ENCODE data around the gene SND1.

SND1 gene

GRCh38 chr7:127983804-127984332 is 331.9 kb downstream of the SND1 start:
- no peak for TF ChIP-seq CTCF (IDR thresholded peaks at IDR 0.05; ENCODE audit: low read depth, low read length, missing control alignments)
- no peak overlapping the region for H3K4me3 ChIP-seq (ENCODE audit: low read depth, low read length)
- DNase-seq (ENCODE audit: low read depth) = no peak

- DNase-seq (ENCODE audit: low read depth) = no peak
- H3K4me3 ChIP-seq (ENCODE audit: low read depth, low read length) = no peak overlapping the region
- no peak for TF ChIP-seq CTCF (IDR thresholded peaks at IDR 0.05; ENCODE audit: low read depth, low read length, missing control alignments)
Observed at GRCh38 chr7:127986581-127987521, 334.9 kb downstream of the SND1 start.

- no peak for DNase-seq (ENCODE audit: low read depth)
- no peak for TF ChIP-seq CTCF (IDR thresholded peaks at IDR 0.05; ENCODE audit: low read depth, low read length, missing control alignments)
Observed at GRCh38 chr7:127988751-127989150, 336.8 kb downstream of the SND1 start.

GRCh38 chr7:127993317-127993716 is 341.3 kb downstream of the SND1 start:
- no peak for TF ChIP-seq CTCF (IDR thresholded peaks at IDR 0.05; ENCODE audit: low read depth, low read length, missing control alignments)
- DNase-seq (ENCODE audit: low read depth) = no peak
- H3K4me3 ChIP-seq (ENCODE audit: low read depth, low read length) = no peak overlapping the region

More at GRCh38 chr7:127988751-127989150, 336.8 kb downstream of the SND1 start:
- no peak overlapping the region for H3K4me3 ChIP-seq (ENCODE audit: low read depth, low read length)

GRCh38 chr7:127993987-127994386 is 342.0 kb downstream of the SND1 start:
- TF ChIP-seq CTCF (IDR thresholded peaks at IDR 0.05; ENCODE audit: low read depth, low read length, missing control alignments) = no peak
- H3K4me3 ChIP-seq (ENCODE audit: low read depth, low read length) = no peak overlapping the region
- no peak for DNase-seq (ENCODE audit: low read depth)

- no peak for DNase-seq (ENCODE audit: low read depth)
- no peak overlapping the region for H3K4me3 ChIP-seq (ENCODE audit: low read depth, low read length)
- TF ChIP-seq CTCF (IDR thresholded peaks at IDR 0.05; ENCODE audit: low read depth, low read length, missing control alignments) = no peak
Observed at GRCh38 chr7:127995156-127995880, 343.3 kb downstream of the SND1 start.

Data from GM12864 (cell line).